ENCODE data around the gene GALNT11. TPM values are rescaled to one million over a fixed set of nuclear protein-coding genes. Genes with fewer than 3 reads are reported as not detected.
A peak's percentile ranks its signal among the peaks of the same experiment; 100 is the strongest.

Gene GALNT11
- total and polyA plus RNA-seq, 9 of the 15 experiments (the other 6 are each of a cell fraction or from before 2014, with no cell fraction given): 8.2 to 59.5 (median 36.5) TPM

- TF ChIP-seq CHCHD3 (CRISPR knock-in tag; IDR thresholded peaks at IDR 0.05) (no peak), PATZ1 (CRISPR knock-in tag; IDR thresholded peaks at IDR 0.05; ENCODE audit: borderline replicate concordance) (no peak), RFX7 (CRISPR knock-in tag; IDR thresholded peaks at IDR 0.05) (no peak), NELFE (IDR thresholded peaks at IDR 0.05; ENCODE audit: insufficient read depth, insufficient read length) (no peak), SLC30A9 (CRISPR knock-in tag; IDR thresholded peaks at IDR 0.05) (no peak), ARID2 (IDR thresholded peaks at IDR 0.05) (0 out of 2 replicates have a peak, but pooled peaks have one; percentile 20), ERF (CRISPR knock-in tag; IDR thresholded peaks at IDR 0.05) (peak; percentile 85; the same call in 1 of the 2 replicates), THRAP3 (IDR thresholded peaks at IDR 0.05; ENCODE audit: borderline replicate concordance) (peak; percentile 82; the same call in 1 of the 2 replicates), TAL1 (IDR thresholded peaks at IDR 0.05) (no peak), KHSRP (IDR thresholded peaks at IDR 0.05) (peak; percentile 59; the same call in 1 of the 2 replicates), HDGF (IDR thresholded peaks at IDR 0.05) (peak; percentile 88; the same call in 1 of the 2 replicates), PYGO2 (tag; IDR thresholded peaks at IDR 0.05) (no peak), ATF6 (CRISPR knock-in tag; IDR thresholded peaks at IDR 0.05) (no peak), POLR3A (IDR thresholded peaks at IDR 0.05; ENCODE audit: borderline replicate concordance, extremely low read depth, insufficient read depth, insufficient read length) (no peak), PHB2 (IDR thresholded peaks at IDR 0.05; ENCODE audit: low read depth) (0 out of 2 replicates have a peak, but pooled peaks have one; percentile 37), EGR1 (conservative IDR thresholded peaks at IDR 0.05) (peak; percentile 55), KLF13 (tag; IDR thresholded peaks at IDR 0.05; ENCODE audit: borderline replicate concordance, low read depth) (peak; percentile 44; the same call in 1 of the 2 replicates)
Observed at GRCh38 chr7:152025077-152025936, at the start of gene GALNT11 (continued).
